HL-60 (cell line): ENCODE measurements around the gene CTNNBIP1.
A peak's percentile ranks its signal among the peaks of the same experiment; 100 is the strongest.

ENCODE experiments used
- DNase-seq, 2 experiments: peaks; one replicate each; pipeline ENCODE4 v3.0.0-alpha.2; 2010 to 2020; ENCODE audit warnings: low read depth in 1 of 2, low spot score in 1 of 2
- H3K27ac ChIP-seq: fragments of 250-450 bp; sonication (Bioruptor Pico); replicated peaks from 2 replicates; pipeline ENCODE4 v1.5.1; 2020; ENCODE audit warnings: mild to moderate bottlenecking, moderate library complexity
- H3K27me3 ChIP-seq: fragments of 250-450 bp; sonication (Bioruptor Pico); 2 replicates; pipeline ENCODE4 v1.5.1; 2021; ENCODE audit warnings: mild to moderate bottlenecking, moderate library complexity; ENCODE audit not compliant: insufficient read depth, poor library complexity, severe bottlenecking
- H3K4me3 ChIP-seq: replicated peaks from 2 replicates; pipeline ENCODE4 v1.5.1; 2011; ENCODE audit warnings: mild to moderate bottlenecking, control low read depth, low read length; ENCODE audit not compliant: insufficient read depth
- GABPA ChIP-seq: IDR thresholded peaks from 2 replicates; pipeline ENCODE4 v1.6.1; 2012; ENCODE audit warnings: low read depth
- POLR2AphosphoS5 ChIP-seq: IDR thresholded peaks from 2 replicates; pipeline ENCODE4 v1.6.1; 2012; ENCODE audit warnings: low read depth
- SPI1 ChIP-seq: IDR thresholded peaks from 2 replicates; pipeline ENCODE4 v1.6.1; 2012; ENCODE audit warnings: low read depth, mild to moderate bottlenecking, borderline replicate concordance
- TF ChIP-seq, protein P1 (sequence below): IDR thresholded peaks from one replicate; pipeline ENCODE4 v1.5.1; 2011; ENCODE audit warnings: low read length, control low read depth, inconsistent platforms; ENCODE audit not compliant: insufficient read depth
- TF ChIP-seq, protein P2 (sequence below): IDR thresholded peaks from 2 replicates; pipeline ENCODE4 v1.6.1; 2012; ENCODE audit warnings: low read depth; ENCODE audit not compliant: insufficient replicate concordance

CTNNBIP1 gene

DNA sequence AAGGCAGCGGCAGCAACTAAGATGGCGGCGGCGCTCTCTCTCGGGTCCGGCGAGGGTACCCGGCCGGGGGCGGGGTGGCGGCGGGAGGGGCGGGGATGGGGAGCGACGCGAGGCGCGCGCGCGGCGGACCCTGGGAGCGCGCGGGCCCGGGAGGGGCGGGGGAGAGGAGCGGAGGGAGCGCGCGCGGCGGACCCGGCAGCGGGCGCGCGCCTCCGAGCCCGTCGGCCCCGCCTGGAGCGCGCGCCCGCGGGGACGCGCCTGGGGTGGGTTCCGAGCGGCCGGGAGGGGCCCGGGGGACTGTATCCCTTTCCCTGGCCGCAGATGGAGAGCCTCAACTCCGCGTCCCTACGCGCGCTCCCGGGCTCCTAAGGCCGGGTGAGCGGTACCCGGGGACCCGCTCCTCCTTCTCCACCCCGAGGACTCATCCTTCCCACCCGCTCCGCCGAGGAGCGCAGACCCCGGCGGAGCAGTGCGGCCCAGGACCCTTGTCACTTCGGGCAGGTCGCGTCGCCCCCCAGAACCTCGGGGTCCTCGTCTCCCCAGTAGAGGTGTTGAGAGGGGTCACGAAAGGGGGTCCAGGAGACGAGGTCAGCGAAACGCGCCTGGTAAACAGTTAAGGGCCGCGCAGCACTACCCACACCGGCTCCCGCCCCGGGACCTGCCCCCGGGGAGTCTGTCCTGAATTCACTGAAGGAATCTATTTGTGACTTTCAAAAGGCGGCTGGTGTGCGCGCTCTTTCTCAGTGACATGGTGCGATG, 85.9 kb downstream of the CTNNBIP1 start, which contains the start of gene CLSTN1:
TSS of gene CLSTN1 (minus strand) at position 23 of the 759 bp plus-strand sequence. CDS start 232 bp downstream, outside the sequence.
- TF ChIP-seq GABPA (no peak), SPI1 (no peak), POLR2AphosphoS5 (no peak)
- TF ChIP-seq, protein P1, sequence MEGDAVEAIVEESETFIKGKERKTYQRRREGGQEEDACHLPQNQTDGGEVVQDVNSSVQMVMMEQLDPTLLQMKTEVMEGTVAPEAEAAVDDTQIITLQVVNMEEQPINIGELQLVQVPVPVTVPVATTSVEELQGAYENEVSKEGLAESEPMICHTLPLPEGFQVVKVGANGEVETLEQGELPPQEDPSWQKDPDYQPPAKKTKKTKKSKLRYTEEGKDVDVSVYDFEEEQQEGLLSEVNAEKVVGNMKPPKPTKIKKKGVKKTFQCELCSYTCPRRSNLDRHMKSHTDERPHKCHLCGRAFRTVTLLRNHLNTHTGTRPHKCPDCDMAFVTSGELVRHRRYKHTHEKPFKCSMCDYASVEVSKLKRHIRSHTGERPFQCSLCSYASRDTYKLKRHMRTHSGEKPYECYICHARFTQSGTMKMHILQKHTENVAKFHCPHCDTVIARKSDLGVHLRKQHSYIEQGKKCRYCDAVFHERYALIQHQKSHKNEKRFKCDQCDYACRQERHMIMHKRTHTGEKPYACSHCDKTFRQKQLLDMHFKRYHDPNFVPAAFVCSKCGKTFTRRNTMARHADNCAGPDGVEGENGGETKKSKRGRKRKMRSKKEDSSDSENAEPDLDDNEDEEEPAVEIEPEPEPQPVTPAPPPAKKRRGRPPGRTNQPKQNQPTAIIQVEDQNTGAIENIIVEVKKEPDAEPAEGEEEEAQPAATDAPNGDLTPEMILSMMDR, result no peak
- TF ChIP-seq, protein P2, sequence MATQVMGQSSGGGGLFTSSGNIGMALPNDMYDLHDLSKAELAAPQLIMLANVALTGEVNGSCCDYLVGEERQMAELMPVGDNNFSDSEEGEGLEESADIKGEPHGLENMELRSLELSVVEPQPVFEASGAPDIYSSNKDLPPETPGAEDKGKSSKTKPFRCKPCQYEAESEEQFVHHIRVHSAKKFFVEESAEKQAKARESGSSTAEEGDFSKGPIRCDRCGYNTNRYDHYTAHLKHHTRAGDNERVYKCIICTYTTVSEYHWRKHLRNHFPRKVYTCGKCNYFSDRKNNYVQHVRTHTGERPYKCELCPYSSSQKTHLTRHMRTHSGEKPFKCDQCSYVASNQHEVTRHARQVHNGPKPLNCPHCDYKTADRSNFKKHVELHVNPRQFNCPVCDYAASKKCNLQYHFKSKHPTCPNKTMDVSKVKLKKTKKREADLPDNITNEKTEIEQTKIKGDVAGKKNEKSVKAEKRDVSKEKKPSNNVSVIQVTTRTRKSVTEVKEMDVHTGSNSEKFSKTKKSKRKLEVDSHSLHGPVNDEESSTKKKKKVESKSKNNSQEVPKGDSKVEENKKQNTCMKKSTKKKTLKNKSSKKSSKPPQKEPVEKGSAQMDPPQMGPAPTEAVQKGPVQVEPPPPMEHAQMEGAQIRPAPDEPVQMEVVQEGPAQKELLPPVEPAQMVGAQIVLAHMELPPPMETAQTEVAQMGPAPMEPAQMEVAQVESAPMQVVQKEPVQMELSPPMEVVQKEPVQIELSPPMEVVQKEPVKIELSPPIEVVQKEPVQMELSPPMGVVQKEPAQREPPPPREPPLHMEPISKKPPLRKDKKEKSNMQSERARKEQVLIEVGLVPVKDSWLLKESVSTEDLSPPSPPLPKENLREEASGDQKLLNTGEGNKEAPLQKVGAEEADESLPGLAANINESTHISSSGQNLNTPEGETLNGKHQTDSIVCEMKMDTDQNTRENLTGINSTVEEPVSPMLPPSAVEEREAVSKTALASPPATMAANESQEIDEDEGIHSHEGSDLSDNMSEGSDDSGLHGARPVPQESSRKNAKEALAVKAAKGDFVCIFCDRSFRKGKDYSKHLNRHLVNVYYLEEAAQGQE, result no peak
- Histone ChIP-seq H3K27me3 (no peaks in the 10 kb centered on the region), H3K4me3 (peak within 1 kb of the TSS; percentile 98), H3K27ac (no peak within 1 kb of the TSS; the same call in 1 of the 2 replicates)
- peak; percentile 69 to 82 for DNase-seq

DNA sequence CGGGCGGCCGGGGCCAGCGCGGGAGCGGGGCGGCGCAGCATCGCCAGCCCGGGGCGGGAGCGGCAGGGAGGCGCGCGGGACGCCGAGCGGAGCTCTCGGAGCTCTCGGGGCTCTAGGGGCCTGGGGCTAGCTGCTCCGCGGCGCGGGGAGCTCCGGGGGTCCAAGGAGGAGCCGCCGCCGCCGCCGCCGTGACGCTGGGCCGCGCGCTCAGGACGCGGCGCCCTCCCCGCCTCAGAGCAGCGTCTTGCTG, 86.5 kb downstream of the CTNNBIP1 start:
- peak; percentile 50; the same call in 1 of the 2 replicates for TF ChIP-seq POLR2AphosphoS5
- TF ChIP-seq, protein P2, result no peak
- TF ChIP-seq, protein P1, result no peak
- no peak for TF ChIP-seq GABPA
- TF ChIP-seq SPI1, result no peak
- no peaks in the 10 kb centered on the region for H3K27me3 ChIP-seq
- peak overlapping the region; percentile 98 for H3K4me3 ChIP-seq
- H3K27ac ChIP-seq, result no peak overlapping the region
- no peak for DNase-seq

DNA sequence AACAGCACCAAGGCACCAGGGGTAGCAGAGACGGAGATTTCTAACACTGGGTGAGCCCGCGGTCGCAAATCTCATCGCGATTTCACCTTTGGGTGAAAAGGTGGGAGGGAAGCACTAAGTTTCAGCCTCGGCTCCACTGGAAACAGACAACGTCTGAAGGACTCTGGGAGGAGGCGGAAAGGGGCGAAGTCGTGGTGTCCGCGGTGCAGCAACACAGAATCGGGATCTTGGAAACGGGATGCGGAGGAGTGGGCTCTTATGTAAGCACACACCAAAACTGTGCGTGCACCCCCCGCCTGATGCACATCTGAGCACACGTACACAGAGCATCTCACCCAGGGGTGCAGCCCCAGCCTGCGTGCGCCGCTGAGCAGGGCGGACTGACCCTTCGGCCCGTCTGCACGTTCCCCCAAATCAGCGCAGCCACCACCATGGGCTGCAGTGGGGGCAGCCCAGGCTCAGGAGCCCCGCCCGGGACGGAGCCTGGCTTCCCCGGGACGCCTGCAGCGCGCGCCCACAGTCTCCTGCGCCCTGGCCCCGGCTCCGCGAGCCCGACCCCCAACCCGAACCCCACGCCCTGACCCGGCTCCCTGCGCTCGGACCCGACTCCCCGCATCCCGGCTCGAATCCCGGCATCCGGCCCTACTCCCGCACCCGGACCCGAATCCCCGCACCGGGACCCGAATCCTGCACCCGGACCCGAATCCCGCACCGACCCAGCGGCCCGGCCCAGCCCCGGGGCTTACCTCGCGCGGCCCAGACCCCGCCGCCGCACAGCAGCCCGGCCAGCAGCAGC, 87.0 kb downstream of the CTNNBIP1 start:
- H3K4me3 ChIP-seq, result peak overlapping the region; percentile 98
- H3K27ac ChIP-seq, result no peak overlapping the region; the same call in 1 of the 2 replicates
- no peak for TF ChIP-seq GABPA
- TF ChIP-seq, protein P1, result no peak
- TF ChIP-seq POLR2AphosphoS5, result no peak
- TF ChIP-seq, protein P2, result no peak
- TF ChIP-seq SPI1, result no peak
- DNase-seq, result peak; percentile 17 to 35
- H3K27me3 ChIP-seq, result no peaks in the 10 kb centered on the region
